GM21367 (cell line): ENCODE data around the gene SLC22A3.
A peak's percentile ranks its signal among the peaks of the same experiment; 100 is the strongest.
"Not testable (repeated sequence)": the region's sequence is repeated elsewhere in the genome, so short reads cannot be mapped to it uniquely, and the experiment has no call there.

Experiments
- ATAC-seq: cut with Tn5 transposase; IDR thresholded peaks from one replicate; pipeline ENCODE4 v1.9.1; 2021; ENCODE audit not compliant: unreplicated experiment

The SLC22A3 gene

DNA sequence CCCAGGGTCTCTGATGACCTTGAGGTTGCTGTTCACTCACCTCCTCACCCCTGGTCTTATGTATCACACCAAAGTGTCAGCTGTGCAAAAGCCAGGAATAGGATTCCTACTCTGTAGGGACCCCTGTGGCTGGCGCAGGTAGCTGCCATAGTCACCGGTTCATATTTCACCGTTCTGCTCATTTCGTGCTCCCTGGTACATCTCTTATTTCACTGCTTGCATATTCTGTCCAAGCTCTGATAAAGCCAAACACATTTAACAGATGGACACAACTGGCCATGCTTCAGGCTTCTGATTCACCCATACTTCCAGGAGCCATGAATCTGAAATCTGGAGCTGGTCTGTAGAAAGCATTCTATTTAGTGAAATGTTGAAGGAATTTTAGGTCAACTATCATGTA lies 20.5 kb downstream of the SLC22A3 start:
- ATAC-seq, result no peak

DNA sequence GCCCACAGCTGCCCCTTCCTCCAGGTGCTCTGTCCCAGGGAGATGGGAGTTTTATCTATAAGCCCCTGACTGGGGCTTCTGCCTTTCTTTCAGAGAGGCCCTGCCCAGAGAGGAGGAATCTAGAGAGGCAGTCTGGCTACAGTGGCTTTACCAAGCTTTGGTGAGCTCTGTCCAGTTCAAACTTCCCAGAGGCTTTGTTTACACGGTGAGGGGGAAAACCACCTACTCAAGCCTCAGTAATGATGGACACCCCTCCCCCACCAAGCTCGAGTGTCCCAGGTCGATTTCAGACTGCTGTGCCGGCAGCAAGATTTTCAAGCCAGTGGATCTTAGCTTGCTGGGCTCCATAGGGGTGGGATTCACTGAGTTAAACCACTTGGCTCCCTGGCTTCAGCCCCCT lies 25.4 kb downstream of the SLC22A3 start:
- ATAC-seq, result not testable (repeated sequence)

GRCh38 chr6:160374836-160375560 lies 26.8 kb downstream of the SLC22A3 start:
- no peak for ATAC-seq

DNA sequence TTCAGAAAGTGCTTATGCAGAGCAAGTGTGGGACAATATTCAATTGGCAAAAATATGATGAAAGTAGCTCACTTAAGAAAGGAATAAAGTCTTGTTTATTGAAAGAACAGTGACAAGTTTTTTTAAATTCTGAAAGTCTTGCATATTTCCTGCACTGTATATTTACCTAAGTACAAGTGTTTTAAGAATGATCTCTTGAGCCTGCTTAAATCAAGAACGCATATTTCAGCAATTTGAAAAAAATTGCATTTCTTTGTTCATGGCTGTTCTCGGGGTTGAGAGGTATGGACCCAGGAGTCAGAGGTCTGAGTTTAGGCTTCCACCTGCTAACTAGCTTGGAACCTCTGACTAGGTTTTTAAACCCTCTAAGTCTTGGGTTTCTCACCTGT lies 27.4 kb downstream of the SLC22A3 start:
- no peak for ATAC-seq

DNA sequence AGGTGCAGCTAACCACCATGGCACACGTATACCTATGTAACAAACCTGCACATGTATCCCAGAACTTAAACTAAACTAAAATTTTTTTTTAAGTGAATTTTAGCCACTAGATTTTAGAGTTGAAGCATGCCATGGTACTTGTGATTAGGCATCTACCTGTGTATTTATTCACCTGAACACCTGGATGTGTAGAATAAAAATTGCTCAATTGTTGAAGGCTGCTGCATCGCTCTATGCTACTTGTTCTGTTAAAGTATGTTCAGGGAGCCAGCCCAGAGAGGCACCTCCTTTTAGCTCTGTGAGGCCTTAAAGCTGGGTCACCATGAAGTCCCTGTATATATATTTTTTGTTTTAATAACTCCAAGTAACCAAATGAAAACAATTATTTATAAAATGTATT lies 28.3 kb downstream of the SLC22A3 start:
- no peak for ATAC-seq

DNA sequence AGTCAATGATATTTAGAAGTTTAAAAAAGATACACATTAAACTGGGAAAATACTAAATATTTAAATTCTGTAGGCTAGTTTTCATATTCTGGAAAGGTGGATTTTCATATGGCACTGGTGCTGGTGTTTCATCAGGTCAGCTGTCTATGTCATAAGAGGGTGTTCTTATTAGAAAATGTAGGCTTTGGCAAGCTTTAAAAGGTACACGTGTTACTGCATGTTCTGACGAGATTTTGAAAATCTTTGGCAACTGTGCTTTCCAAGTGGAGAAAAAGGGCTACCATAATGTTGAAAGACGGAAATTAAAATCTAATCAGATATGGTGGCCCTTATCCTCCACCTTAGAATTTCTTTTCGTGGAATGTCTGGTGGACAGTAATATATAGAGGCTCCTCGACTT lies 30.0 kb downstream of the SLC22A3 start:
- no peak for ATAC-seq

DNA sequence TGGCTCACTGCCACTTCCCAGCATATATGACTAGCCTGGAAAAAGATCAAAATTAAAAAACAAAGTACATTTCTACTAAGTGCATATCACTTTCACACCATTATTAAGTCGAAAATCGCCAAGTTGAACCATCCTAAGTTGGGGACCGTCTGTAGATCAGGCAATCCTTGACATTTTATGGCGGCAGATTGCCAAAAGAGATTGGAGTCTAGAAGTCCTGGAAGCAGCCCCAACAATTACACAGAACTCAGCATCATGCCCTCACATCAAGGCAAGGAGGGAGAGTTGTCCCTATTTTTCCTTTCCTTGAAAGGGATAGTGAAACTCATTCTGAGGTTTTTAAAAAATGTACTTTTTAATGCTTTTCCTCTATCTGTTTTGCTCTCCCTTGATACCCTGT lies 30.7 kb downstream of the SLC22A3 start:
- no peak for ATAC-seq

DNA sequence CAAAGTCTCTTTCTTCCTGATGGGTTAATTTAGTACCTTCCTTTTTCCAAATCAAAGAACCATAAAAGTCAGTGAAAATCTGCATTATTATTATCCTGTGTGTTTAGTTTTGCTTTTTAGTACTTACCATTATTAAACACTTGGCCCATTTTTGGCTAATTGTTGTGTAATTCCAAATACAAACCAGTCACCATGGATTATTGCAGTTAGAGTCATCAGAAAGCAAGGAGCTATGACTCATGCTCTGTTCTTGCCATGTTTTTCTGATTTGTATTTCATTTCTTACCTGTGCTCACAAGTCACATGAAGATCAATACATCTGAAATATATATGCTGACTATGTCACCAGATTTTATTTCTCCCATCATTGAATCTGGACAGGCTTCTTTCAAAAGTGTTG lies 31.3 kb downstream of the SLC22A3 start:
- no peak for ATAC-seq

DNA sequence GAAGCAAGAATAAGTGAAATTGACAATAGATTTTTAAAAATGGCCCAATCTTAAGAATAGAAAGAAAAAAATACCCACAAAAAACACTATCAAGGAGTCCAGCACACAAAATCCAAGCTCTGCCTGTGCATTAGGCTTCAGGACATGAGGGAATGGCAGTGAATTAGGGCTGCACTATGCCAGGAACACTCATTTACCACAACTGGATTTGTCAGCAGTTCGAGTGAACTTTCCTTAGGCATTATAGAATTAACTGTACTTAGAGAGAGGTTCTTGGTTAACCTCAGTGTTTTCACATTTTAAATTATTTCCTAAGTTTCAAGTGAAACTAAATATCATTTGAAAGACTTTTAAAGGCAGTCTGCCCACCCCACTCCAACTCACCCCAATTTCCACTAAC lies 34.8 kb downstream of the SLC22A3 start:
- no peak for ATAC-seq

- ATAC-seq, result no peak
These were observed 38.8 kb downstream of the SLC22A3 start for GRCh38 chr6:160386869-160387530.

- no peak for ATAC-seq
These were observed 39.9 kb downstream of the SLC22A3 start for GRCh38 chr6:160387916-160388643.

DNA sequence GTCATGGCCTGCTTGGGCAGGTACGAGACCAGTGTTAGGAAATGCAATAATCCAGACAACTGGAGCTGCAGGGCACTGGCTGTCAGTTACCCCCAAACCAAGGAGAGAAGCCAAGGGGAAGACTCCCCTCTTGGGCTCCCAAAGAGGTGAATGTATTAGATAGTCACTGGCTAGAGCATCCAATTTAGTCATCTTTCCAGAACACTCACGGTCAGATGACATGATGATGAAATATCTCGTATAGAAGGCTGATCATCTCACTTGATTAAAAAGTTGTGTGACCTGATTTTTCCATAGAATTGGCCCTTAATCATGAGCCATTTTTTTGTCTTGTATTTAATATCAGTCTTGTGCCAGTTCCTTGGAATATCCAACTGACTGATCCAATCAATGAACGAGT lies 40.7 kb downstream of the SLC22A3 start:
- ATAC-seq, result no peak

DNA sequence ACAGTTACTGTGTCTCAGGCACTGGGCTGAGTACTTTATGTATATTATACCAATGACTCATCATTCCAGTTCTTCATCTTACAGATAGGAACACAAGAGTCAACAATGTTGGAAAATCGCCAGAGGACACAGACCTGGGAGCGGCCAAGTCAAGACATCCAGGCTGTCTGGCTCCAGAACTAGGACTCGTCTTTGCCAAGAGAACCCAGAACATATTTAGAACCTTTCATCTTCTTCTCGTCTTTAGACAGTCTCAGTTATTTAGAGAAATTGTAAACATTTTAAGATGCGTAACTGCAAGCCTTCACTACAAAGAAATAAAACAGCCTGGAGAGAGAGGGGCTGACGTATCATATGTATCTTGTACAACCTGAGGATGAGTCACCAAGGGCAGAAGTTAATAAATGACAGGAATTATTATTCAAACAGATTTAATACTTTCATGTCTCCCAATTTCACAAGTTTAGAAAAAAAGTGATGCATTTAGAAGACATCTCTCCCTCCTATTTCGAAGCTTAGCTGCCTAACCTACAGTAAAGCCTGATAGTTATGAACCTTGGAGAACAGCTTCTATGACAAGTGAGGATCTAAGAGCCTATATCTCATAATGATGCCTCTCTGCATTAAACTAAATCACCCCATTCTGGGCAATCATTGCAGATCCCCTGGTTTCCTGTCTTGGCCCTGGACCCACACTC lies 43.4 kb downstream of the SLC22A3 start:
- no peak for ATAC-seq

DNA sequence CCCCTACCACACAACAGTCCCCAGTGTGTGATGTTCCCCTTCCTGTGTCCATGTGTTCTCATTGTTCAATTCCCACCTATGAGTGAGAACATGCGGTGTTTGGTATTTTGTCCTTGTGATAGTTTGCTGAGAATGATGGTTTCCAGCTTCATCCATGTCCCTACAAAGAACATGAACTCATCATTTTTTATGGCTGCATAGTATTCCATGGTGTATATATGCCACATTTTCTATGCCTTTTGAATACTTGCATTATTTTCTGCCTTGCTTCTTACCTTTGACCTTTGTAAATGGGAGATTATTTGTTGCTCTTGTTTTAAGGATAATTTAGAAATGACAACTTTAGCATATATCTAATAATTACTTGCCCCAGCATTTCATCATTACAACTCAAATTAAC lies 45.3 kb downstream of the SLC22A3 start:
- not testable (repeated sequence) for ATAC-seq

GRCh38 chr6:160393891-160394653 lies 45.9 kb downstream of the SLC22A3 start:
- ATAC-seq, result no peak

- ATAC-seq, result no peak
These were observed 46.5 kb downstream of the SLC22A3 start for GRCh38 chr6:160394654-160395035.

DNA sequence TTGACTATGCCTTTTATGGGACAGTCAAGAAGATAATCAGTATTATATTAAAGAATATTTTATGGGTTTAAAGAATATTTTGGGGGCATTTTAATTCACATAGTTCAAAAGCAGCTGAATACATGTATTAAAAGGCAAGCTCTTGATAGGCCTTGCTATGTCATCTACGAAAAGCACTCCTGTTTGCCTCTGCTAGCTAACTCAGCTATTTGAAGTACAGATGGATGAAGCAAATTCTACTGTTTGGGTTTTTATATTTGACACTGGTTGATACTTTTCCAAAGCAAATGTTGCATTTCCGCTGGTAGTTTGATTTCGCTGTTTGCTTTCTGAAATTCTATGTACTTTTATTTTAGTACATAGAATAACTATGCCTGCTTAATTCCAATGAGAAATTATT lies 47.0 kb downstream of the SLC22A3 start:
- ATAC-seq, result no peak

GRCh38 chr6:160396292-160396691 lies 48.1 kb downstream of the SLC22A3 start:
- no peak for ATAC-seq

DNA sequence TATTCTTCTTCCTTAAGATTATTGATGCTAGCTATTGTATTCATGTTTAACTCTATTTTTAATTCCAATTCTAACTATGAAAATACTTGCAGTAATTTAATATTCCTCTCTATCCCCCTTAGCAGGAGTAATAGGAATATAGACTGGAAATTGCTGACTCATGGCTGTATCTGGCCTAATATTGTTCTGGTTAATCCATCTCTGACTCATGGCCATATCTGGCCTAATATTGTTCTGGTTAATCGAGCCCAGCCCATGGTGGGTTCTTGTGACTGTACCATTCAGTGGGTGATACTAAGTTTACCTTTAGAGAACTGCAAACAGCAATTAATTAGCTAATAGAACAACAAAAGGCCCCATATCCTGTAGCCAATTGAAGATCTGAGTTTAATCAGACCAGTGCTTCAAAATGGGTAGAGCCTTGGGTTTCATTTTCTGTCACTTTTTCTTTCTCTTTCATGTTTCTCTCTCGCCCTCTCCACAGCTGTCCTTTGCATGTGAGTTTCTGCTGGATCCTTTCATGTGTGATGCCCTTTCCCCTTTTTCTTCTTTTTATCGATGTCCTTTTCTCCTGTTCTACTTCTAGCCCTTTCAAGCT lies 50.6 kb downstream of the SLC22A3 start:
- peak; percentile 96 for ATAC-seq

- no peak for ATAC-seq
These were observed 52.3 kb downstream of the SLC22A3 start for GRCh38 chr6:160400446-160400845.
